Activated CD8-positive, alpha-beta T cell treated with anti-CD3 and anti-CD28 coated beads, Interleukin-2, amount 10 ng/mL, durations not matched to agents 7 days and 5 days (primary cell): ENCODE data around the gene FERMT3. TPM values are rescaled to one million over a fixed set of nuclear protein-coding genes. Genes with fewer than 3 reads are reported as not detected.

Experiments
- ATAC-seq: fragments of 150-1000 bp; cut with Tn5 transposase; one replicate; pipeline ENCODE4 v1.10.0; 2021; ENCODE audit warnings: moderate library complexity
- CTCF ChIA-PET: fragments of 350-600 bp; sonication (Branson Sonifier 250); formaldehyde crosslinking; loops from one replicate; lab custom pipeline; 2021; ENCODE audit warnings: antibody characterized with exemption; lab: Charles Lee
- POLR2A ChIA-PET: fragments of 350-600 bp; sonication (Branson Sonifier 250); formaldehyde crosslinking; loops from one replicate; lab custom pipeline; 2021; ENCODE audit warnings: antibody characterized with exemption; lab: Charles Lee
- DNase-seq: peaks from one replicate; pipeline ENCODE4 v3.0.0-alpha.2; 2020
- H3K27ac Mint-ChIP-seq: one replicate; pipeline ENCODE4 v1.8.0; 2021; ENCODE audit warnings: mild to moderate bottlenecking, mixed read lengths
- H3K27me3 Mint-ChIP-seq: one replicate; pipeline ENCODE4 v1.8.0; 2021; ENCODE audit warnings: low read depth, mixed read lengths
- H3K36me3 Mint-ChIP-seq: one replicate; pipeline ENCODE4 v1.8.0; 2021; ENCODE audit warnings: low read depth, mixed read lengths
- H3K4me1 Mint-ChIP-seq: one replicate; pipeline ENCODE4 v1.8.0; 2021; ENCODE audit warnings: low read depth, mixed read lengths
- H3K4me3 Mint-ChIP-seq: one replicate; pipeline ENCODE4 v1.8.0; 2021; ENCODE audit warnings: mild to moderate bottlenecking, mixed read lengths
- H3K9me3 Mint-ChIP-seq: one replicate; pipeline ENCODE4 v1.8.0; 2022; ENCODE audit warnings: mixed read lengths; ENCODE audit not compliant: insufficient read depth
- total RNA-seq, 2 experiments: library from RNA; stranded (reverse); gene quantifications; one replicate each; pipeline ENCODE4 v1.2.3, GENCODE V29; 2021

FERMT3 gene
- total RNA-seq, 2 experiments from 2014 or later = 261 to 281 TPM

- no peaks in the 10 kb centered on the region for H3K9me3 Mint-ChIP-seq
- no peaks in the 10 kb centered on the region for H3K36me3 Mint-ChIP-seq
- CTCF ChIA-PET = interaction anchor here (0.7 to 3.7 kb wide), 11 partner anchors 7 to 91 kb away, joined by 3 to 63 read pairs (median 5); partner anchors contain the start of genes CATSPERZ, DNAJC4 and STIP1
- H3K4me1 Mint-ChIP-seq = peaks cover 47% of the 10 kb centered on the region
- no peak for DNase-seq
- H3K27me3 Mint-ChIP-seq = no peaks in the 10 kb centered on the region
- H3K27ac Mint-ChIP-seq = no peak overlapping the region
- no peak for ATAC-seq
- POLR2A ChIA-PET = interaction anchor here (0.6 to 1.5 kb wide), 4 partner anchors 9 to 35 kb away, joined by 3 to 7 read pairs (median 4); partner anchors contain the start of genes BAD and FKBP2
- no peak overlapping the region for H3K4me3 Mint-ChIP-seq
These were observed 43.3 kb downstream of the FERMT3 start for GRCh38 chr11:64249563-64250414.

GRCh38 chr11:64250415-64251015, 44.0 kb downstream of the FERMT3 start:
- H3K27ac Mint-ChIP-seq = no peak overlapping the region
- no peaks in the 10 kb centered on the region for H3K36me3 Mint-ChIP-seq
- ChIA-PET CTCF (interaction anchor here (0.7 to 3.7 kb wide), 11 partner anchors 8 to 81 kb away, joined by 3 to 63 read pairs (median 5); partner anchors contain the start of genes CATSPERZ, DNAJC4 and STIP1), POLR2A (interaction anchor here (0.6 to 2.4 kb wide), 6 partner anchors 9 to 43 kb away, joined by 3 to 18 read pairs (median 6); partner anchors contain the start of genes BAD, FERMT3 and FKBP2)
- H3K4me3 Mint-ChIP-seq = peak overlapping the region; percentile 80
- peaks cover 44% of the 10 kb centered on the region for H3K4me1 Mint-ChIP-seq
- no peaks in the 10 kb centered on the region for H3K27me3 Mint-ChIP-seq
- ATAC-seq (no peak), DNase-seq (no peak)
- H3K9me3 Mint-ChIP-seq = no peaks in the 10 kb centered on the region

GRCh38 chr11:64251016-64251752, 44.7 kb downstream of the FERMT3 start, which contains the start of gene PLCB3:
TSS of gene PLCB3 (plus strand) at chr11:64251530. CDS start at chr11:64251650, 120 bp downstream.
- POLR2A ChIA-PET = interaction anchor here (0.6 to 2.4 kb wide), 6 partner anchors 10 to 66 kb away, joined by 3 to 18 read pairs (median 6); partner anchors contain the start of genes BAD, FERMT3 and STIP1
- peak within 1 kb of the TSS; percentile 89 for H3K4me3 Mint-ChIP-seq
- H3K36me3 Mint-ChIP-seq = peaks cover under 1% of the 10 kb centered on the region
- no peaks in the 10 kb centered on the region for H3K9me3 Mint-ChIP-seq
- peaks cover 44% of the 10 kb centered on the region for H3K4me1 Mint-ChIP-seq
- DNase-seq (peak; percentile 67), ATAC-seq (peak; percentile 71)
- H3K27ac Mint-ChIP-seq = peak within 1 kb of the TSS; percentile 73
- no peaks in the 10 kb centered on the region for H3K27me3 Mint-ChIP-seq
- CTCF ChIA-PET = interaction anchor here (0.6 to 3.7 kb wide), 15 partner anchors 9 to 80 kb away, joined by 3 to 63 read pairs (median 5); partner anchors contain the start of genes CATSPERZ, DNAJC4, FKBP2 and STIP1

GRCh38 chr11:64251753-64252002, 45.2 kb downstream of the FERMT3 start:
- POLR2A ChIA-PET = interaction anchor here (0.5 to 2.4 kb wide), 6 partner anchors 10 to 66 kb away, joined by 3 to 18 read pairs (median 4); partner anchors contain the start of genes FERMT3 and STIP1
- peaks cover 4% of the 10 kb centered on the region for H3K36me3 Mint-ChIP-seq
- H3K27ac Mint-ChIP-seq = peak overlapping the region; percentile 48
- no peaks in the 10 kb centered on the region for H3K27me3 Mint-ChIP-seq
- CTCF ChIA-PET = interaction anchor here (0.6 to 3.7 kb wide), 8 partner anchors 10 to 66 kb away, joined by 3 to 63 read pairs (median 8); partner anchors contain the start of genes CATSPERZ and FKBP2
- no peaks in the 10 kb centered on the region for H3K9me3 Mint-ChIP-seq
- DNase-seq (no peak), ATAC-seq (no peak)
- H3K4me1 Mint-ChIP-seq = peaks cover 44% of the 10 kb centered on the region
- peak overlapping the region; percentile 89 for H3K4me3 Mint-ChIP-seq

- H3K27me3 Mint-ChIP-seq = no peaks in the 10 kb centered on the region
- H3K4me3 Mint-ChIP-seq = peak overlapping the region; percentile 89
- ChIA-PET POLR2A (interaction anchor here (0.5 to 2.4 kb wide), 6 partner anchors 9 to 67 kb away, joined by 3 to 18 read pairs (median 4); partner anchors contain the start of genes FERMT3 and STIP1), CTCF (interaction anchor here (0.6 to 3.7 kb wide), 8 partner anchors 10 to 67 kb away, joined by 3 to 63 read pairs (median 8); partner anchors contain the start of genes CATSPERZ and FKBP2)
- H3K27ac Mint-ChIP-seq = peak overlapping the region; percentile 48
- DNase-seq (peak; percentile 42), ATAC-seq (peak; percentile 15)
- H3K4me1 Mint-ChIP-seq = peaks cover 41% of the 10 kb centered on the region
- H3K9me3 Mint-ChIP-seq = no peaks in the 10 kb centered on the region
- peaks cover 4% of the 10 kb centered on the region for H3K36me3 Mint-ChIP-seq
These were observed 45.7 kb downstream of the FERMT3 start for GRCh38 chr11:64252003-64252872.

GRCh38 chr11:64253043-64253442, 46.5 kb downstream of the FERMT3 start:
- H3K36me3 Mint-ChIP-seq = peaks cover 7% of the 10 kb centered on the region
- peak overlapping the region; percentile 18 for H3K4me3 Mint-ChIP-seq
- POLR2A ChIA-PET = interaction anchor here (2.4 kb wide), 1 partner anchor 46 kb away, joined by 9 read pairs; the partner anchor contains the start of gene FERMT3
- CTCF ChIA-PET = interaction anchor here (3.7 kb wide), 2 partner anchors 15 to 48 kb away, joined by 23 to 63 read pairs; partner anchors contain the start of gene CATSPERZ
- H3K9me3 Mint-ChIP-seq = no peaks in the 10 kb centered on the region
- no peak for DNase-seq
- H3K27me3 Mint-ChIP-seq = no peaks in the 10 kb centered on the region
- no peak overlapping the region for H3K27ac Mint-ChIP-seq
- peaks cover 36% of the 10 kb centered on the region for H3K4me1 Mint-ChIP-seq
- ATAC-seq = no peak

- no peak for ATAC-seq
- Mint-ChIP-seq H3K36me3 (peaks cover 7% of the 10 kb centered on the region), H3K4me3 (peak overlapping the region; percentile 18), H3K4me1 (peaks cover 33% of the 10 kb centered on the region), H3K9me3 (no peaks in the 10 kb centered on the region), H3K27me3 (no peaks in the 10 kb centered on the region), H3K27ac (no peak overlapping the region)
- DNase-seq = no peak
- CTCF ChIA-PET = interaction anchor here (1.5 to 1.9 kb wide), 2 partner anchors 9 to 29 kb away, joined by 3 to 4 read pairs; no protein-coding TSS in a partner anchor
- POLR2A ChIA-PET = interaction anchor here (0.7 kb wide), 1 partner anchor 15 kb away, joined by 3 read pairs; no protein-coding TSS in a partner anchor
These were observed 47.0 kb downstream of the FERMT3 start for GRCh38 chr11:64253481-64253880.

- no peak for DNase-seq
- no peak for ATAC-seq
- Mint-ChIP-seq H3K27me3 (no peaks in the 10 kb centered on the region), H3K27ac (no peak overlapping the region), H3K9me3 (no peaks in the 10 kb centered on the region), H3K4me1 (peaks cover 36% of the 10 kb centered on the region), H3K4me3 (no peak overlapping the region), H3K36me3 (peaks cover 8% of the 10 kb centered on the region)
- POLR2A ChIA-PET = interaction anchor here (0.7 to 1.2 kb wide), 2 partner anchors 15 kb away, joined by 3 to 5 read pairs; no protein-coding TSS in a partner anchor
- CTCF ChIA-PET = interaction anchor here (1.5 to 1.9 kb wide), 2 partner anchors 10 to 28 kb away, joined by 3 to 4 read pairs; no protein-coding TSS in a partner anchor
These were observed 47.8 kb downstream of the FERMT3 start for GRCh38 chr11:64254326-64254725.

GRCh38 chr11:64255135-64256128, 48.9 kb downstream of the FERMT3 start:
- peaks cover 35% of the 10 kb centered on the region for H3K4me1 Mint-ChIP-seq
- CTCF ChIA-PET = interaction anchor here (0.6 to 1.9 kb wide), 4 partner anchors 9 to 27 kb away, joined by 3 to 4 read pairs (median 4); partner anchors contain the start of gene PPP1R14B
- no peak overlapping the region for H3K27ac Mint-ChIP-seq
- H3K36me3 Mint-ChIP-seq = peaks cover 15% of the 10 kb centered on the region
- H3K27me3 Mint-ChIP-seq = no peaks in the 10 kb centered on the region
- POLR2A ChIA-PET = interaction anchor here (0.7 to 1.2 kb wide), 3 partner anchors 14 to 29 kb away, joined by 3 to 5 read pairs (median 3); partner anchors contain the start of genes NUDT22 and TRPT1
- no peak for DNase-seq
- H3K4me3 Mint-ChIP-seq = no peak overlapping the region
- no peaks in the 10 kb centered on the region for H3K9me3 Mint-ChIP-seq
- no peak for ATAC-seq
